CD4-positive, alpha-beta T cell treated with Interleukin-17A for 1 hour (primary cell): Measurements from ENCODE around the gene DNAH17.

ENCODE experiments used
- DNase-seq: peaks from one replicate; pipeline ENCODE4 v3.0.0-alpha.2; 2020

Gene DNAH17, protein sequence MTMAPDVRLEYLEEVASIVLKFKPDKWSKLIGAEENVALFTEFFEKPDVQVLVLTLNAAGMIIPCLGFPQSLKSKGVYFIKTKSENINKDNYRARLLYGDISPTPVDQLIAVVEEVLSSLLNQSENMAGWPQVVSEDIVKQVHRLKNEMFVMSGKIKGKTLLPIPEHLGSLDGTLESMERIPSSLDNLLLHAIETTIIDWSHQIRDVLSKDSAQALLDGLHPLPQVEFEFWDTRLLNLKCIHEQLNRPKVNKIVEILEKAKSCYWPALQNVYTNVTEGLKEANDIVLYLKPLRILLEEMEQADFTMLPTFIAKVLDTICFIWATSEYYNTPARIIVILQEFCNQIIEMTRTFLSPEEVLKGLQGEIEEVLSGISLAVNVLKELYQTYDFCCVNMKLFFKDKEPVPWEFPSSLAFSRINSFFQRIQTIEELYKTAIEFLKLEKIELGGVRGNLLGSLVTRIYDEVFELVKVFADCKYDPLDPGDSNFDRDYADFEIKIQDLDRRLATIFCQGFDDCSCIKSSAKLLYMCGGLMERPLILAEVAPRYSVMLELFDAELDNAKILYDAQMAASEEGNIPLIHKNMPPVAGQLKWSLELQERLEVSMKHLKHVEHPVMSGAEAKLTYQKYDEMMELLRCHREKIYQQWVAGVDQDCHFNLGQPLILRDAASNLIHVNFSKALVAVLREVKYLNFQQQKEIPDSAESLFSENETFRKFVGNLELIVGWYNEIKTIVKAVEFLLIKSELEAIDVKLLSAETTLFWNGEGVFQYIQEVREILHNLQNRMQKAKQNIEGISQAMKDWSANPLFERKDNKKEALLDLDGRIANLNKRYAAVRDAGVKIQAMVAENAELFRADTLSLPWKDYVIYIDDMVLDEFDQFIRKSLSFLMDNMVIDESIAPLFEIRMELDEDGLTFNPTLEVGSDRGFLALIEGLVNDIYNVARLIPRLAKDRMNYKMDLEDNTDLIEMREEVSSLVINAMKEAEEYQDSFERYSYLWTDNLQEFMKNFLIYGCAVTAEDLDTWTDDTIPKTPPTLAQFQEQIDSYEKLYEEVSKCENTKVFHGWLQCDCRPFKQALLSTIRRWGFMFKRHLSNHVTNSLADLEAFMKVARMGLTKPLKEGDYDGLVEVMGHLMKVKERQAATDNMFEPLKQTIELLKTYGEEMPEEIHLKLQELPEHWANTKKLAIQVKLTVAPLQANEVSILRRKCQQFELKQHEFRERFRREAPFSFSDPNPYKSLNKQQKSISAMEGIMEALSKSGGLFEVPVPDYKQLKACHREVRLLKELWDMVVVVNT (N-terminal part only)

GRCh38 chr17:78577296-78577695, at the start of gene DNAH17:
DNAH17 (minus strand) TSS chr17:78577396; CDS start chr17:78575057, 2,339 bp downstream.
- DNase-seq: no peak

DNA sequence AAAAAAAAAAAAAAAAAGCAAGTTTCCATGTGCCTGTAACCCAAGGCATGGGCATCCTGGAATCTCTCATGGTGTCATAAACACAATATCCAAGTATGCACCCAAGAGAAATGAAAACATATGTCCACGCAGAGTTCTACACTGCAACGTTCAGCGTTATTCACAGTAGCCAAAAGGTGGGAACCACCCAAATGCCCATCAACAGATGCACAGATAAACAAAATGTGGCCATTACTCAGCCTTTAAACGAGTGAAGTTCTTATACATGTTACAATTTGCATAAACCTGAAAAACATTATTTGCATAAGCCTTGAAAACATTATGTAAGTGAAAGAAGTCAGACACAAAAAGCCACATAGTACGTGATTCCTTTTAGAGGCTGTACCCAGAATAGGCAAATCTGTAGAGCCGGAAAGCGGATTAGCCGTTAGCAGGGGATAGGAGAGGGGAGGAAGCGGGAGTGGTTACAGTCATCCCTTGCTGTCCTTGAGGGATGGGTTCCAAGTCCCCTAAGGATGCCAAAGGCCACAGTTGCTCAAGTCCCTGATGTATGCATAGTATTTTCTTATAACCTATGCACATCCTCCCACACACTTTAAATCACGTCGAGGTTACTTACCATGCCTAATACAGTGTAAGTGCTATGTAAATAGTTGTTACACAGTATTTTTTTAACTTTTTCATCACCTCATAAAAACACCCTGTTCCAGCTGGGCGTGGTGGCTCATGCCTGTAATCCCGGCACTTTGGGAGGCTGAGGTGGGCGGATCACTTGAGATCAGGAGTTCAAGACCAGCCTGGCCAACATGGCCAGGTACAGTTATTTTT, 47.3 kb upstream of the DNAH17 start:
- no peak for DNase-seq

GRCh38 chr17:78623541-78623940, 46.3 kb upstream of the DNAH17 start:
- DNase-seq: no peak

DNA sequence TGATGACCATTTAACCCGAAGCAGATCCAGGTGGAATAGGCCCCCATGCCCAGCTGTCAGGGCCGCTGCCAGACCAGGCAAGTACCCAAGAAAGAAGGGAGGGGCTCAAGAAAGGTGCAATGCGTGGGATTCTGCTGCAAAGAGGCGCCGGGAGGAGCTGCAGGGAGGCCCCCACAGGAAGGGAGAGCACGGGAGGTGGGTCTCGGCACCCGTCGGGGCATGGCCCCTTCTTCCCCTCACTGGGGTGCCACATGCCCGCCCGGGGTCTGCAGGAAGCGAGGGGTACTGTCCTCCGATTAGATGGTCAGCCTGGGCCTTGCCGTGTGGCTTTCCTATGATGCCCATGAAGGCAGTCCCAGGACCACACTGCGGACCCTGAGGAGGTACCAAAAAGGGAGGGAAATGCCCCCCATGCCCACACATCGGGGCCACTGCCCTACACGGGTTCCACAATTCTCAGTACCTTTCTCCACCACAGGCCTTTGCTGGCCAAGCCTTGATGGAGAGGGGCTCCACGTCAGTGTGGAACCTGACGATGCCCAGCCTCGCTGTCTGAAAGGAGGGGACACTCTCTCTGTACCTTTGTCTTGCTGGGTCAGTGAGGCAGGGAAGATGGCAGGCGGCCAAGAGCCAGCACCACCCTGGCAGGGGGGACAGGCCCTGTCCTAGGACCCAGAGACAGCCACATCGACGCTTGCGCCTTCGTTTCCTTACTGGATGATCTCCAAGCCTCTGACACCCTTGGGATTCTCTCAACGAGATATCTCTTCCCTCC, 45.5 kb upstream of the DNAH17 start:
- no peak for DNase-seq

DNA sequence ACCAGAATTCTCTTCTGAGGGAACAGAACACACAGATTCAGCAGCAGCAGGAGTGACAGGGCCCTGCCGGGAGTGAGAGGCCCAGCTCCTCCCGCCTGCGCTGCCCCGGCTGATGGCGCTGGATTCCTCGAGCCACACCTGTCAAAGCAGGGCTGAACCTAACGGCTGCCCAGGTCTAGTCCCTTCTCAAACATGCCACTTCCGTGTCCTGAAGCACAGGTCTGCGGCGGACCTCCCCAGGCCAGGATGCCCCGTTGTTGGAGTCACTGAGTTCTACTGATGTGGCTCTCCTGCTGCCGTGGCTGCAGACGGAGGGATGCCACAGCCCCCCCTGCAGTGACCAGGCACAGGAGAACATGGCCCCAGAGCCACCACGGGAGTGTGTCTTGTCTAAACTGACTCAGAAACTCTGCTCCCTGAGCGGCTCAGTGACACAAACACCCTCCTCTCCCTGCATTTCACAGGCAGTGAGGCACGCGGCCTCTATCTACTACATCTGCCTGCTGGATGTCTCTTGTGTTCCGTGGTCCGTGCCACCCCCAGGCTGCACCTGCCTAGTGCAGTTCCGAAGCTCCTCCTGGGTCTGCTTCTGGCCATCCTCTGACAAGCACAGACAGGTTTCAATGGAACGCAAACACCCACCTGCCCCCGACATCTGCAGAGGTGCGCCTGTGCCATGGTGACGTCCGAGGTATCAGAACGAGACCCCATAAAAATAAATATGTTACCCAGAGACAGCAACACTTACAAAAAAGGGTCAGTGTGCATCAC, 44.7 kb upstream of the DNAH17 start:
- no peak for DNase-seq

DNA sequence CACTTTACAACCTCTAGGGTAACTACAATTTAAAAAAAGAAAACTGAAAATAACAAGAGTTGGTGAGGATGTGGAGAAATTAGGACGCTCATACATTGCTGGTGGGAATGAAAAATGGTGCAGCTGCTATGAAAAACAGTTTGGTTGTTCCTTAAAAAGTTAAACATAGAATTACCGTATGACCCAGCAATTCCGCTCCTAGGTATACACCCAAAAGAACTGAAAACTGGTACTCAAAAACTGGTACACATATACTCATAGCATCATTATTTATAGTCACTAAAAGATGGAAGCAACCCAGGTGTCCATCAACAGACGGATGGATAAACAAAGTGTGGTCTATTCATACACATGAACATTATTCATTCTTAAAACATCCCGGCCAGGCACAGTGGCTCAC, 42.9 kb upstream of the DNAH17 start:
- no peak for DNase-seq

- no peak for DNase-seq
These were observed 42.1 kb upstream of the DNAH17 start for GRCh38 chr17:78619334-78619733.

- no peak for DNase-seq
These were observed 41.3 kb upstream of the DNAH17 start for GRCh38 chr17:78618264-78619066.

DNA sequence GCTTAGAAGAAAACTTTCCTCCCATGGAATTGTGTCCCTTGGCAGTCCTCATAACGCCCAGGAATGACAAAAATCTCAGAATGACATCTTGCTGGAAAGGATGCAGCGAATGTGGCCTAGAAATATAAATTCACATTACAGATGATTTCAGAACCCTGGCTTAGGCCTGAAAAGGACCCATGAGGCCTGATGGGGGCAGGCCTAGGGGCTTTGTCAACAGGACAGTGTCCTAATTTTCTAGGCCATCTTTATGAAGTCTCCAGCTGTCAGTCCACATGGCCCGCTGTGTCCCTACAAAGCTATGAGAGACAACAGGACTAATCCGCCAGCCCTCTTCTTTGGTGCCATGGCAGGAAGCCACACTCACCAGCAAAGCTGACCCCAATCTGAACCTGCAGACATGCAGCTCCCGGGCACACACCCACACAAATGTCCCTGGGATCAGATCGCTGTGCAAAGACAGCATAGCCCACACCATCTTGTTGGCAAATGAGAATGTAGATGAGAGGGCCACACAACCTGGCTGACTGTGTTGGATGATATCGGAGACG, 40.4 kb upstream of the DNAH17 start:
- DNase-seq: no peak

DNA sequence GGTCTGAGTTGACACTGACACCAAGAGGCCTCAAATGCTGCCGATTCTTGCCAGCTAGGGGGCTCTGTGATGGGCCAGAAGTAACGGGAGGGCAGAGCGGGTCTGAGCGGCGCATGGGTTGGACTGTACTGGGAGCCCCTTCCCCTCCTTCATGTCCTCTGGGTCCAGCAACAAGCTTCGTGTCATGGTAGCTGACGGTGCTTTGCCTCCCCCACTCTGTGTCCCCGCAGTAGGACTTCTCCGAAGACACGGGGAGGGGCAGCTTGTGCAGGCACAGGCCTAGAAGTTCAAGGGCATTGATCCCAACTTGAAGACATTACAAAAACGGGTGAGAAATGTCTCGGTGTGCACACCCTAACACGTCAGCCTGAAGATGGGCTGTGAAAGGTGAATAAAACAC, 39.8 kb upstream of the DNAH17 start:
- no peak for DNase-seq

GRCh38 chr17:78615631-78616030, 38.4 kb upstream of the DNAH17 start:
- DNase-seq: no peak

DNA sequence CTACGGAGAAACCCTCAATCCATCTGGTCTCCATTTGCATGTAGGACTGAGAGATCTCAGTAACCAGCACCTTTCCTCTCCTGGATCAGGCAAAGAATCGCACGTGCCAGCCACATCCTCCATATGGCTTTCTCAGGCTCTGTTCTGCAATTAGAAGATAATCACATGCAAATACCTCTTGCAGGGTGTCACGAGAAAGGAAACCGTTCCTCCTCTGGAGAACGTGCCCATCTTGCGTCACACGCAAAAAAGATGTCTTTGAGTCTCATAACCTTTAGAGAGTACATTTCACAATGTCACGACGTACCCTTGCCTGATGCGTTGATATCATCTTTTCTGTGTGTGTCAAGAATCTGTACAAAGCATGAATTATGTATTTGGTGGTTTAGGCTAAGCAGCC, 36.2 kb upstream of the DNAH17 start:
- no peak for DNase-seq

GRCh38 chr17:78611607-78612006, 34.4 kb upstream of the DNAH17 start:
- DNase-seq: no peak

DNA sequence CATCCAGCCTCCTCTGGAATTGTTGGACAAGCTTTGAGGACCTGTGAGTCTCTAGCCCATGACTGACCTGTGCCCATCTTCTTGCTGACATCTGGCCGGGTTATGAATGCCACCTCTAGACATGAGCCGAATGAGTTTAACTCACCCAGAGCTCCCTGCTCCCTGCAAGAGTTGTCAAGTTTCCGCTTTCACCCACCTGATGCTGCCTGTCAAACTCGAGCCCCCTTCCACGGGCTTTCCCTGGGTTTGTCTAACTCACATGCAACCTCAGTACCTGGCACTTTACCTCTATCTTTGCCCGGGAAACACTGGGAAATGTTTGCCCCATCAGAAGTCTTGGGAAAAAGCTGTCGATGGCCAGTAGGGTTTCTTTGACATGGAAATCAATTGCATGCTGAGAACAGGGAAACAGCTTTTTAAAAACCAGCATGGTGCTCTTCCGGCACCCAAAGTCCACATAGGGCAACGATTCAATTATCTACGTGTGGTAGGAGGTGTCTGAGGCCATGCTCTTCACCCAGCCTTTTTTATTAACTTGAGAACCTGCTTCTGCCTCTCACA, 33.8 kb upstream of the DNAH17 start:
- no peak for DNase-seq

GRCh38 chr17:78609191-78609641, 32.0 kb upstream of the DNAH17 start:
- no peak for DNase-seq

GRCh38 chr17:78608804-78609186, 31.6 kb upstream of the DNAH17 start:
- DNase-seq: no peak

GRCh38 chr17:78608122-78608803, 31.1 kb upstream of the DNAH17 start:
- DNase-seq: no peak

DNA sequence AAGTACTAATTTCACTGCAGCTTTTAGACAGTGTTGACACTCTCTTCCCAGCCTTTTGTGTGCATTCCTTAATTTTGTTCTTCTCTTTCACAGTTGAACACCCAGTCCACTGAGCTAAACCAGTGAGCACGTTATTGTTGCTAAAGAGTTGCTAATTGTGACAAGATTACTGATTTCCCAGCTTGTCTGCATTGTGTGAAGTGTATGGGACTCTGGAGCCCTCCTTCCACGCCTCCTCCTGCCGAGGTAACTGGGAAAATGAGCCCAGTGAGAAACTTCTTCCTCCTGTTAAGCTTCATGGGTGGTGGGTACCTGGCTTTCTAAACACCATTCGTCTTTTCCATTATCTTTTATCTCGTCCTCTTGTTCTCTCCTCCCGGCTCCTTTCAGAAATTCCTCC, 29.8 kb upstream of the DNAH17 start:
- DNase-seq: no peak
